HepG2 (cell line): ENCODE data around the gene NFAT5.

ENCODE experiments used
- CTCF ChIP-seq: sonication (generic); formaldehyde crosslinking; IDR thresholded peaks from 2 replicates; pipeline ENCODE4 v1.5.0; 2020; ENCODE audit warnings: mild to moderate bottlenecking, missing genetic modification reagents, moderate library complexity
- IKZF1 ChIP-seq: fragments of 450-650 bp; IDR thresholded peaks from 2 replicates; pipeline ENCODE4 v1.7.1; 2016
- ISX ChIP-seq: sonication (generic); formaldehyde crosslinking; conservative IDR thresholded peaks from 2 replicates; pipeline ENCODE4 v1.5.0; 2020; ENCODE audit warnings: missing genetic modification reagents
- KLF13 ChIP-seq: sonication (generic); formaldehyde crosslinking; IDR thresholded peaks from 2 replicates; pipeline ENCODE4 v1.4.0; 2020; ENCODE audit warnings: mild to moderate bottlenecking, missing genetic modification reagents
- NCOA2 ChIP-seq: sonication (generic); formaldehyde crosslinking; IDR thresholded peaks from 2 replicates; pipeline ENCODE4 v1.8.0; 2022; ENCODE audit warnings: inconsistent platforms
- NFIB ChIP-seq: sonication (generic); formaldehyde crosslinking; IDR thresholded peaks from 2 replicates; pipeline ENCODE4 v1.9.0; 2021; ENCODE audit warnings: missing genetic modification reagents, mild to moderate bottlenecking, borderline replicate concordance
- RAD21 ChIP-seq: fragments of 450-650 bp; formaldehyde crosslinking; IDR thresholded peaks from 2 replicates; pipeline ENCODE4 v1.5.0; 2020; ENCODE audit warnings: mild to moderate bottlenecking
- SALL2 ChIP-seq: sonication (generic); formaldehyde crosslinking; IDR thresholded peaks from 2 replicates; pipeline ENCODE4 v1.8.1; 2023; ENCODE audit warnings: mild to moderate bottlenecking, missing genetic modification reagents, inconsistent platforms
- YY1 ChIP-seq: IDR thresholded peaks from 2 replicates; pipeline ENCODE4 v1.6.1; 2011; ENCODE audit warnings: low read length, low read depth, moderate library complexity, mild to moderate bottlenecking; ENCODE audit not compliant: insufficient read depth, insufficient replicate concordance
- ZNF253 ChIP-seq: sonication (generic); formaldehyde crosslinking; IDR thresholded peaks from 2 replicates; pipeline ENCODE4 v1.8.0; 2022; ENCODE audit warnings: mild to moderate bottlenecking, missing genetic modification reagents, borderline replicate concordance

- no peak for TF ChIP-seq ISX (CRISPR knock-in tag)
- no peak for TF ChIP-seq IKZF1
- TF ChIP-seq CTCF (CRISPR knock-in tag), result no peak
- TF ChIP-seq RAD21 (CRISPR knock-in tag), result no peak
- no peak for TF ChIP-seq KLF13
- no peak for TF ChIP-seq NFIB (CRISPR knock-in tag)
- no peak for TF ChIP-seq YY1
- no peak for TF ChIP-seq NCOA2 (CRISPR knock-in tag)
- no peak for TF ChIP-seq SALL2 (CRISPR knock-in tag)
- TF ChIP-seq ZNF253 (CRISPR knock-in tag), result no peak
These were observed 52.5 kb downstream of the NFAT5 start for GRCh38 chr16:69618307-69618706.
